ENCODE results near the gene ARHGAP30.
"Not testable (repeated sequence)": the region's sequence is repeated elsewhere in the genome, so short reads cannot be mapped to it uniquely, and the experiment has no call there.

Gene ARHGAP30

GRCh38 chr1:161068306-161069234 lies 1.1 kb downstream of the ARHGAP30 start:
- DNase-seq: peak; percentile 76

GRCh38 chr1:161066694-161067093 lies 3.0 kb downstream of the ARHGAP30 start:
- DNase-seq: no peak

GRCh38 chr1:161065681-161066080 lies 4.0 kb downstream of the ARHGAP30 start:
- DNase-seq: not testable (repeated sequence)

GRCh38 chr1:161063936-161064335 lies 5.8 kb downstream of the ARHGAP30 start:
- not testable (repeated sequence) for DNase-seq

- no peak for DNase-seq
Observed at GRCh38 chr1:161061419-161061818, 8.3 kb downstream of the ARHGAP30 start.

GRCh38 chr1:161059293-161059692 lies 10.4 kb downstream of the ARHGAP30 start:
- DNase-seq: no peak

GRCh38 chr1:161054805-161055204 lies 14.9 kb downstream of the ARHGAP30 start:
- no peak for DNase-seq

GRCh38 chr1:161054232-161054631 lies 15.5 kb downstream of the ARHGAP30 start:
- DNase-seq: no peak

- no peak for DNase-seq
Observed at GRCh38 chr1:161052899-161053298, 16.8 kb downstream of the ARHGAP30 start.

- DNase-seq: no peak
Observed at GRCh38 chr1:161051219-161051618, 18.5 kb downstream of the ARHGAP30 start.

- no peak for DNase-seq
Observed at GRCh38 chr1:161048949-161049722, 20.6 kb downstream of the ARHGAP30 start.

GRCh38 chr1:161047436-161048420 lies 22.0 kb downstream of the ARHGAP30 start:
- DNase-seq: no peak

GRCh38 chr1:161046605-161047228 lies 23.0 kb downstream of the ARHGAP30 start:
- no peak for DNase-seq

GRCh38 chr1:161045736-161046604 lies 23.7 kb downstream of the ARHGAP30 start, which contains the start of gene USF1:
TSS of gene USF1 (minus strand) at chr1:161045977. CDS start at chr1:161043275, 2,702 bp downstream.
- DNase-seq: peak; percentile 92

GRCh38 chr1:161044908-161045735 lies 24.6 kb downstream of the ARHGAP30 start:
- peak; percentile 31 for DNase-seq

GRCh38 chr1:161044535-161044907 lies 25.2 kb downstream of the ARHGAP30 start:
- no peak for DNase-seq

GRCh38 chr1:161039546-161039945 lies 30.1 kb downstream of the ARHGAP30 start:
- DNase-seq: no peak

- DNase-seq: no peak
Observed at GRCh38 chr1:161039154-161039545, 30.5 kb downstream of the ARHGAP30 start.

- DNase-seq: peak; percentile 82
Observed at GRCh38 chr1:161038523-161039153, 31.1 kb downstream of the ARHGAP30 start, which contains the start of gene TSTD1. TSS of gene TSTD1 (minus strand) at chr1:161038964. CDS start at chr1:161038889, 75 bp downstream.
